ENCODE data around the gene MYOM3. TPM values are rescaled to one million over a fixed set of nuclear protein-coding genes. Genes with fewer than 3 reads are reported as not detected.

Gene MYOM3
- total RNA-seq: under 1 TPM; 0.11 to 0.15 TPM
- polyA plus RNA-seq (2013, experiment 1 of 2): 0.14 TPM
- polyA plus RNA-seq (2013, experiment 2 of 2): 0.08 TPM
- long read RNA-seq, experiment 1: 0 reads
- long read RNA-seq, experiment 2: 0 reads
- long read RNA-seq, experiment 3: 0 reads
- long read RNA-seq, experiment 4: 0 reads

GRCh38 chr1:24111996-24112779 lies at the start of gene MYOM3:
Gene MYOM3 (minus strand): TSS chr1:24112135. CDS start chr1:24108636, 3,499 bp downstream.
- H3K4me3 Mint-ChIP-seq: no peak within 1 kb of the TSS
- no peaks in the 10 kb centered on the region for H3K36me3 Mint-ChIP-seq (ENCODE audit: low read depth)
- Histone ChIP-seq H3K9me3 (ENCODE audit: control insufficient read depth, low read length) (no peaks in the 10 kb centered on the region), H3K4me1 (ENCODE audit: control insufficient read depth, insufficient read depth, low read length) (peaks cover 4% of the 10 kb centered on the region), H3K9ac (ENCODE audit: extremely low read depth, low read length, poor library complexity, severe bottlenecking) (no peak within 1 kb of the TSS), H3K27me3 (ENCODE audit: control insufficient read depth, insufficient read depth, low read length, poor library complexity, severe bottlenecking) (peaks cover 16% of the 10 kb centered on the region), H3K4me3 (ENCODE audit: low read length) (peak within 1 kb of the TSS; percentile 45), H3K27ac (ENCODE audit: low read depth, low read length) (no peak within 1 kb of the TSS), H3K36me3 (ENCODE audit: control insufficient read depth, insufficient read depth, low read length) (no peaks in the 10 kb centered on the region)
- peak; percentile 66 for TF ChIP-seq CTCF (conservative IDR thresholded peaks at IDR 0.05)
- H3K27ac Mint-ChIP-seq: no peak within 1 kb of the TSS
- H3K4me1 Mint-ChIP-seq: peaks cover 12% of the 10 kb centered on the region
- H3K9me3 Mint-ChIP-seq: no peaks in the 10 kb centered on the region
- no peaks in the 10 kb centered on the region for H3K27me3 Mint-ChIP-seq (ENCODE audit: insufficient read depth)
- DNase-seq: peak; percentile 83
- 51 to 52% methylated on average over 26 to 27 of the region's 27 CpGs for WGBS, 2 experiments (ENCODE audit: insufficient coverage in 1 of 2, insufficient read length in 1 of 2)

- Mint-ChIP-seq H3K4me1 (peaks cover 8% of the 10 kb centered on the region), H3K36me3 (ENCODE audit: low read depth) (peaks cover 65% of the 10 kb centered on the region), H3K4me3 (no peak overlapping the region), H3K27ac (no peak overlapping the region), H3K9me3 (no peaks in the 10 kb centered on the region), H3K27me3 (ENCODE audit: insufficient read depth) (peaks cover 7% of the 10 kb centered on the region)
- 90 to 93% methylated on average over 2 to 4 of the region's 4 CpGs for WGBS, 2 experiments (ENCODE audit: insufficient coverage in 1 of 2, insufficient read length in 1 of 2)
- Histone ChIP-seq H3K27ac (ENCODE audit: low read depth, low read length) (no peak overlapping the region), H3K36me3 (ENCODE audit: control insufficient read depth, insufficient read depth, low read length) (peaks cover 33% of the 10 kb centered on the region), H3K4me3 (ENCODE audit: low read length) (no peak overlapping the region), H3K9ac (ENCODE audit: extremely low read depth, low read length, poor library complexity, severe bottlenecking) (no peak overlapping the region), H3K9me3 (ENCODE audit: control insufficient read depth, low read length) (no peaks in the 10 kb centered on the region), H3K4me1 (ENCODE audit: control insufficient read depth, insufficient read depth, low read length) (no peaks in the 10 kb centered on the region), H3K27me3 (ENCODE audit: control insufficient read depth, insufficient read depth, low read length, poor library complexity, severe bottlenecking) (no peaks in the 10 kb centered on the region)
- no peak for TF ChIP-seq CTCF (conservative IDR thresholded peaks at IDR 0.05)
- no peak for DNase-seq
Observed at GRCh38 chr1:24161270-24161669, 49.3 kb upstream of the MYOM3 start.

GRCh38 chr1:24159366-24159765 lies 47.4 kb upstream of the MYOM3 start:
- 94 to 96% methylated on average over 3 to 5 of the region's 5 CpGs for WGBS, 2 experiments (ENCODE audit: insufficient coverage in 1 of 2, insufficient read length in 1 of 2)
- Histone ChIP-seq H3K9ac (ENCODE audit: extremely low read depth, low read length, poor library complexity, severe bottlenecking) (no peak overlapping the region), H3K4me3 (ENCODE audit: low read length) (no peak overlapping the region), H3K9me3 (ENCODE audit: control insufficient read depth, low read length) (no peaks in the 10 kb centered on the region), H3K36me3 (ENCODE audit: control insufficient read depth, insufficient read depth, low read length) (peaks cover 25% of the 10 kb centered on the region), H3K27me3 (ENCODE audit: control insufficient read depth, insufficient read depth, low read length, poor library complexity, severe bottlenecking) (no peaks in the 10 kb centered on the region), H3K27ac (ENCODE audit: low read depth, low read length) (no peak overlapping the region), H3K4me1 (ENCODE audit: control insufficient read depth, insufficient read depth, low read length) (no peaks in the 10 kb centered on the region)
- H3K36me3 Mint-ChIP-seq (ENCODE audit: low read depth): peaks cover 61% of the 10 kb centered on the region
- peaks cover 10% of the 10 kb centered on the region for H3K4me1 Mint-ChIP-seq
- no peaks in the 10 kb centered on the region for H3K9me3 Mint-ChIP-seq
- TF ChIP-seq CTCF (conservative IDR thresholded peaks at IDR 0.05): no peak
- H3K4me3 Mint-ChIP-seq: no peak overlapping the region
- peak; percentile 20 for DNase-seq
- H3K27me3 Mint-ChIP-seq (ENCODE audit: insufficient read depth): no peaks in the 10 kb centered on the region
- H3K27ac Mint-ChIP-seq: no peak overlapping the region

All from endodermal cell (in vitro differentiated cells).